SK-N-SH (cell line): Measurements from ENCODE around the gene TMEM259. TPM values are rescaled to one million over a fixed set of nuclear protein-coding genes. Genes with fewer than 3 reads are reported as not detected.

Experiments
- CTCF ChIA-PET: fragments of 300-600, 350-600 bp; formaldehyde crosslinking; extraction: SDS; loops from one replicate; lab custom pipeline; 2021; lab: Yijun Ruan, JAX
- POLR2A ChIA-PET: fragments of 350-600 bp; sonication (Branson Sonifier 250); formaldehyde crosslinking; extraction: SDS; loops from one replicate; lab custom pipeline; 2020; ENCODE audit warnings: antibody characterized with exemption, inconsistent platforms; lab: Yijun Ruan, JAX
- DNase-seq: peaks from one replicate; pipeline ENCODE4 v3.0.0; 2012
- H2AFZ ChIP-seq: fragments of 200-600 bp; sonication (generic); 2 replicates; pipeline ENCODE4 v1.8.1; 2016; ENCODE audit warnings: antibody characterized with exemption, mild to moderate bottlenecking, low read depth
- H3F3A ChIP-seq: fragments of 200-600 bp; sonication (generic); replicated peaks from 2 replicates; pipeline ENCODE3; 2016; ENCODE audit warnings: antibody characterized with exemption, mild to moderate bottlenecking; ENCODE audit not compliant: insufficient read depth
- H3K27ac ChIP-seq, 2 experiments: fragments of 200-500 bp in 1 of 2; fragments of 200-600 bp in 1 of 2; sonication (Bioruptor generic) in 1 of 2; sonication (generic), shearing (Covaris generic) in 1 of 2; 2 replicates each; pipeline versions ENCODE4 v1.5.1 to v1.6.1; 2014 to 2016; ENCODE audit warnings: low read depth in 2 of 2, inconsistent platforms in 1 of 2, low read length in 1 of 2, mild to moderate bottlenecking in 1 of 2, mixed read lengths in 1 of 2
- H3K27me3 ChIP-seq: fragments of 200-600 bp; sonication (generic), shearing (Covaris generic); 2 replicates; pipeline ENCODE4 v1.6.1; 2016; ENCODE audit warnings: mixed run types; ENCODE audit not compliant: insufficient read depth
- H3K36me3 ChIP-seq, 2 experiments: fragments of 200-500 bp in 1 of 2; fragments of 200-600 bp in 1 of 2; sonication (Bioruptor generic) in 1 of 2; sonication (generic) in 1 of 2; replicated peaks in 1 of 2; 2 replicates each; pipeline versions ENCODE3 to v1.5.1; 2014 to 2016; ENCODE audit warnings: low read length in 1 of 2, mild to moderate bottlenecking in 1 of 2; ENCODE audit not compliant: insufficient read depth in 2 of 2, control insufficient read depth in 1 of 2
- H3K4me1 ChIP-seq, 2 experiments: fragments of 200-500 bp in 1 of 2; fragments of 200-600 bp in 1 of 2; sonication (Bioruptor generic) in 1 of 2; sonication (generic), shearing (Covaris generic) in 1 of 2; 2 replicates each; pipeline versions ENCODE4 v1.5.1 to v1.6.1; 2014 to 2016; ENCODE audit warnings: low read depth in 1 of 2, low read length in 1 of 2, mixed run types in 1 of 2; ENCODE audit not compliant: insufficient read depth in 2 of 2, control insufficient read depth in 1 of 2
- H3K4me2 ChIP-seq: fragments of 200-600 bp; sonication (generic), shearing (Covaris generic); 2 replicates; pipeline ENCODE4 v1.6.1; 2017; ENCODE audit warnings: mixed run types
- H3K4me3 ChIP-seq, 2 experiments: fragments of 200-500 bp in 1 of 2; fragments of 200-600 bp in 1 of 2; sonication (Bioruptor generic) in 1 of 2; sonication (generic), shearing (Covaris generic) in 1 of 2; 2 replicates each; pipeline versions ENCODE4 v1.5.1 to v1.8.1; 2014 to 2016; ENCODE audit warnings: low read depth in 2 of 2, inconsistent platforms in 1 of 2, low read length in 1 of 2, mild to moderate bottlenecking in 1 of 2, mixed read lengths in 1 of 2, moderate library complexity in 1 of 2
- H3K79me2 ChIP-seq: fragments of 200-600 bp; sonication (generic); 2 replicates; pipeline ENCODE4 v1.8.1; 2017; ENCODE audit warnings: mild to moderate bottlenecking; ENCODE audit not compliant: insufficient read depth
- H3K9ac ChIP-seq: fragments of 200-600 bp; sonication (generic); 2 replicates; pipeline ENCODE4 v1.6.1; 2017; ENCODE audit warnings: mixed run types
- H3K9me2 ChIP-seq: fragments of 200-600 bp; sonication (generic); 2 replicates; pipeline ENCODE4 v1.6.1; 2017; ENCODE audit warnings: mixed run types
- H3K9me3 ChIP-seq: fragments of 200-600 bp; sonication (generic); 2 replicates; pipeline ENCODE4 v1.6.1; 2017; ENCODE audit warnings: mixed run types, mild to moderate bottlenecking, moderate library complexity
- H4K20me1 ChIP-seq: fragments of 200-600 bp; sonication (generic); 2 replicates; pipeline ENCODE4 v1.6.1; 2017; ENCODE audit warnings: mild to moderate bottlenecking, mixed run types; ENCODE audit not compliant: insufficient read depth
- CHD2 ChIP-seq: fragments of 150-350 bp; IDR thresholded peaks from 2 replicates; pipeline ENCODE4 v1.6.1; 2018; ENCODE audit warnings: low read length; ENCODE audit not compliant: partially characterized antibody
- EP300 ChIP-seq, 2 experiments: IDR thresholded peaks; 2 replicates each; pipeline versions ENCODE4 v1.4.0 to v1.6.1; 2012; ENCODE audit warnings: borderline replicate concordance in 1 of 2, low read depth in 1 of 2, low read length in 1 of 2
- FOXM1 ChIP-seq: IDR thresholded peaks from 2 replicates; pipeline ENCODE4 v1.4.0; 2012; ENCODE audit warnings: low read depth, mild to moderate bottlenecking
- MXI1 ChIP-seq: IDR thresholded peaks from 2 replicates; pipeline ENCODE4 v1.6.1; 2012; ENCODE audit warnings: mild to moderate bottlenecking, low read depth, low read length, improper control_type of control experiment
- POLR2AphosphoS5 ChIP-seq: IDR thresholded peaks from 2 replicates; pipeline ENCODE4 v1.6.1; 2012; ENCODE audit warnings: low read depth, low read length
- RXRA ChIP-seq: IDR thresholded peaks from 2 replicates; pipeline ENCODE4 v1.4.0; 2012; ENCODE audit warnings: low read depth, mild to moderate bottlenecking, borderline replicate concordance
- SIN3A ChIP-seq: IDR thresholded peaks from 2 replicates; pipeline ENCODE4 v1.6.1; 2012; ENCODE audit warnings: low read depth, mild to moderate bottlenecking, low read length, moderate library complexity, borderline replicate concordance
- SMC3 ChIP-seq: IDR thresholded peaks from 2 replicates; pipeline ENCODE4 v1.6.1; 2012; ENCODE audit warnings: low read depth, low read length, improper control_type of control experiment
- TEAD4 ChIP-seq: IDR thresholded peaks from 2 replicates; pipeline ENCODE4 v1.4.0; 2012; ENCODE audit warnings: mild to moderate bottlenecking, borderline replicate concordance; ENCODE audit not compliant: insufficient read depth
- WGBS: methylation state at CpG from one replicate; pipeline ENCODE4 v1.1.6; 2017; ENCODE audit warnings: low lambda C conversion rate; 5-methylcytosine and 5-hydroxymethylcytosine counted together
- polyA plus RNA-seq, 3 experiments: library from polyadenylated mRNA; depleted of rRNA; stranded (reverse); fragments of >200 nt; gene quantifications; 2 replicates each; pipeline ENCODE4 v1.2.3, GENCODE V29; 2012
- TF ChIP-seq, protein P1 (sequence below): IDR thresholded peaks from 2 replicates; pipeline ENCODE4; 2012
- TF ChIP-seq, protein P2 (sequence below): IDR thresholded peaks from 2 replicates; pipeline ENCODE4 v1.4.0; 2012; ENCODE audit warnings: low read depth
- TF ChIP-seq, protein P3 (sequence below): IDR thresholded peaks from 2 replicates; pipeline ENCODE4 v1.4.0; 2012; ENCODE audit warnings: low read depth, borderline replicate concordance
- TF ChIP-seq, protein P4 (sequence below): fragments of 200-600 bp; sonication (generic); IDR thresholded peaks from 2 replicates; pipeline ENCODE4 v1.6.1; 2017; ENCODE audit warnings: antibody characterized with exemption, mild to moderate bottlenecking, moderate library complexity

TMEM259 gene
- polyA plus RNA-seq, 1 of the 3 experiments (the other 2 are of a cell fraction) = 138 TPM

- CTCF ChIA-PET = interaction anchor here (2.5 kb wide), 1 partner anchor 54 kb away, joined by 6 read pairs; no protein-coding TSS in a partner anchor
- peaks cover 7% of the 10 kb centered on the region for H3F3A ChIP-seq
- H3K4me2 ChIP-seq = no peak overlapping the region
- TF ChIP-seq CHD2 (no peak), RXRA (no peak), TEAD4 (no peak), POLR2AphosphoS5 (no peak), EP300 (IDR thresholded peaks at IDR 0.05; ENCODE audit: borderline replicate concordance in 1 of 2, low read depth in 1 of 2, low read length in 1 of 2) (no peak), SMC3 (no peak), SIN3A (no peak)
- TF ChIP-seq, protein P1, sequence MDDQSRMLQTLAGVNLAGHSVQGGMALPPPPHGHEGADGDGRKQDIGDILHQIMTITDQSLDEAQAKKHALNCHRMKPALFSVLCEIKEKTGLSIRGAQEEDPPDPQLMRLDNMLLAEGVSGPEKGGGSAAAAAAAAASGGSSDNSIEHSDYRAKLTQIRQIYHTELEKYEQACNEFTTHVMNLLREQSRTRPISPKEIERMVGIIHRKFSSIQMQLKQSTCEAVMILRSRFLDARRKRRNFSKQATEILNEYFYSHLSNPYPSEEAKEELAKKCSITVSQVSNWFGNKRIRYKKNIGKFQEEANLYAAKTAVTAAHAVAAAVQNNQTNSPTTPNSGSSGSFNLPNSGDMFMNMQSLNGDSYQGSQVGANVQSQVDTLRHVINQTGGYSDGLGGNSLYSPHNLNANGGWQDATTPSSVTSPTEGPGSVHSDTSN = no peak
- TF ChIP-seq, protein P2, sequence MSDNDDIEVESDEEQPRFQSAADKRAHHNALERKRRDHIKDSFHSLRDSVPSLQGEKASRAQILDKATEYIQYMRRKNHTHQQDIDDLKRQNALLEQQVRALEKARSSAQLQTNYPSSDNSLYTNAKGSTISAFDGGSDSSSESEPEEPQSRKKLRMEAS = no peak
- TF ChIP-seq, protein P3, sequence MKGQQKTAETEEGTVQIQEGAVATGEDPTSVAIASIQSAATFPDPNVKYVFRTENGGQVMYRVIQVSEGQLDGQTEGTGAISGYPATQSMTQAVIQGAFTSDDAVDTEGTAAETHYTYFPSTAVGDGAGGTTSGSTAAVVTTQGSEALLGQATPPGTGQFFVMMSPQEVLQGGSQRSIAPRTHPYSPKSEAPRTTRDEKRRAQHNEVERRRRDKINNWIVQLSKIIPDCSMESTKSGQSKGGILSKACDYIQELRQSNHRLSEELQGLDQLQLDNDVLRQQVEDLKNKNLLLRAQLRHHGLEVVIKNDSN = no peak
- TF ChIP-seq, protein P4, sequence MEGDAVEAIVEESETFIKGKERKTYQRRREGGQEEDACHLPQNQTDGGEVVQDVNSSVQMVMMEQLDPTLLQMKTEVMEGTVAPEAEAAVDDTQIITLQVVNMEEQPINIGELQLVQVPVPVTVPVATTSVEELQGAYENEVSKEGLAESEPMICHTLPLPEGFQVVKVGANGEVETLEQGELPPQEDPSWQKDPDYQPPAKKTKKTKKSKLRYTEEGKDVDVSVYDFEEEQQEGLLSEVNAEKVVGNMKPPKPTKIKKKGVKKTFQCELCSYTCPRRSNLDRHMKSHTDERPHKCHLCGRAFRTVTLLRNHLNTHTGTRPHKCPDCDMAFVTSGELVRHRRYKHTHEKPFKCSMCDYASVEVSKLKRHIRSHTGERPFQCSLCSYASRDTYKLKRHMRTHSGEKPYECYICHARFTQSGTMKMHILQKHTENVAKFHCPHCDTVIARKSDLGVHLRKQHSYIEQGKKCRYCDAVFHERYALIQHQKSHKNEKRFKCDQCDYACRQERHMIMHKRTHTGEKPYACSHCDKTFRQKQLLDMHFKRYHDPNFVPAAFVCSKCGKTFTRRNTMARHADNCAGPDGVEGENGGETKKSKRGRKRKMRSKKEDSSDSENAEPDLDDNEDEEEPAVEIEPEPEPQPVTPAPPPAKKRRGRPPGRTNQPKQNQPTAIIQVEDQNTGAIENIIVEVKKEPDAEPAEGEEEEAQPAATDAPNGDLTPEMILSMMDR = no peak
- TF ChIP-seq, all 33 proteins: peak for 0
- no peaks in the 10 kb centered on the region for H3K27me3 ChIP-seq
- no peaks in the 10 kb centered on the region for H4K20me1 ChIP-seq
- no peaks in the 10 kb centered on the region for H3K9me2 ChIP-seq
- no peaks in the 10 kb centered on the region for H3K79me2 ChIP-seq
- no peak for DNase-seq
- H3K4me1 ChIP-seq = peaks cover 0 to 4% of the 10 kb centered on the region in 2 experiments; a peak in 1 of 4 replicates
- H3K36me3 ChIP-seq = peaks cover 3 to 5% of the 10 kb centered on the region in 2 experiments
- no peak overlapping the region for H3K9ac ChIP-seq
- H3K4me3 ChIP-seq = no peak overlapping the region
- H2AFZ ChIP-seq = no peak overlapping the region
- WGBS = 78% methylated on average over 7 of the region's 10 CpGs
- no peaks in the 10 kb centered on the region for H3K9me3 ChIP-seq
- POLR2A ChIA-PET = no interaction called here
- no peak overlapping the region; a peak in 1 of 4 replicates for H3K27ac ChIP-seq
Observed at GRCh38 chr19:976476-976875, 44.4 kb downstream of the TMEM259 start.

GRCh38 chr19:974564-975257 lies 46.2 kb downstream of the TMEM259 start:
- no peak overlapping the region for H3K4me3 ChIP-seq
- ChIA-PET POLR2A (no interaction called here), CTCF (no interaction called here)

More at GRCh38 chr19:974564-975257, 46.2 kb downstream of the TMEM259 start:
- no peak overlapping the region for H3K4me2 ChIP-seq
- H3K9ac ChIP-seq = no peak overlapping the region
- H3K27ac ChIP-seq = no peak overlapping the region
- no peaks in the 10 kb centered on the region for H4K20me1 ChIP-seq
- H2AFZ ChIP-seq = no peak overlapping the region
- 89% methylated on average over 21 of the region's 37 CpGs for WGBS
- peaks cover 3% of the 10 kb centered on the region for H3F3A ChIP-seq
- no peaks in the 10 kb centered on the region for H3K9me3 ChIP-seq
- no peaks in the 10 kb centered on the region for H3K9me2 ChIP-seq
- no peaks in the 10 kb centered on the region for H3K79me2 ChIP-seq
- DNase-seq = no peak
- TF ChIP-seq FOXM1 (no peak), MXI1 (no peak)
- TF ChIP-seq, all 33 proteins: peak for 0
- peaks cover 8 to 21% of the 10 kb centered on the region in 2 experiments for H3K36me3 ChIP-seq
- H3K4me1 ChIP-seq = no peaks in the 10 kb centered on the region; a peak in 1 of 4 replicates
- no peaks in the 10 kb centered on the region for H3K27me3 ChIP-seq
